GM19238 (cell line): ENCODE data around the gene ARL6.
"Not testable (repeated sequence)": the region's sequence is repeated elsewhere in the genome, so short reads cannot be mapped to it uniquely, and the experiment has no call there.

ENCODE experiments used
- DNase-seq: peaks from one replicate; pipeline ENCODE4 v3.0.0; 2011; ENCODE audit warnings: low spot score; ENCODE audit not compliant: insufficient read length

Gene ARL6

DNA sequence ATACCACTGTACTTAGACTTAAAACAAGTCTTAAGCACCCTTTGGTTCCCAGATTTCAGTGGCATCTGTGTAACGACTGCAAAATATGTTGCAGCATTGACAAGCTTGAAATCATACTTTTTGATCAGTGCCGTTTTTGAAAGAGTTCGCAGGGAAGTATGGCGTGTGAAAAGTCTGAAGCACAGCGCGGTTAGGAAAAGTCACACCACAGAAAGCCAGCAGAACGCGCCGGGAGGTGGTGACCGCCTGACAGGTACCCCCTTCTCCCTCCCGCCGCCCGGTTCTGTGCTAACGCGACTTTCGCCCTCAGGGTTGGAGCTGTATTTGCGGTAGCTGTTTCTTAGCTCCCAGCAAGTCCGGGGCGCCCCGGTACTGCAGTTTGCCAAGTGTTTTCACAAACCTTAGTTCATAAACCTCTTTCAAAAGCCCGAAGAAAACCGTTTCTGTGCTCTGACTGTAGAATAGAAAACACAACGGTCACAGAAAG lies 56.8 kb downstream of the ARL6 start:
- DNase-seq, result peak; percentile 3

DNA sequence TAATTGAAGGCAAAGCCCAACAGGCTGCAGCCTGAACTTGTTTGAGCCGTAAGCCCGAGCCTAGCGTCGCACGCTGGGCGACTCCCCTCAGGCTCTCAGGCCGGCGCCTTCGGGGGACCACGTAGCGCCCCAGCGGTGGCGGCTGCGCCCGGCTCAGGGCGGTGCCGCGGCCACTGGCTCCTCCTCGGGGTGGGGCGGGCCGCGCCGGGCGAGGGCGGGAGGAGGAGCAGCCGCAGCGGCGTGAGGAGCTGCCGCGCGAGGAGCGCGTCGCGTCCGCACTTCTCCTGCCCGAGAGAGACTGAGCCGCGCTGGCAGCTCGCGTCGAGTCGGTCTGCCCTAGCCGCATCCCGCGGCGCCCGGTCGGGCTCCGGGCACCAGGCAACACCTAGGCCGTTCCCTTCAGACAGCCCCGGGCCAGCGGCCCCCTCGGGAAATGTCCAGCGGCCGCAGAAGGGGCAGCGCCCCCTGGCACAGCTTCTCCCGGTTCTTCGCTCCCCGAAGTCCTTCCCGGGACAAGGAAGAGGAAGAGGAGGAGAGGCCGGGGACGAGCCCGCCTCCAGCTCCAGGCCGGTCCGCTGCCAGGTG lies 57.3 kb downstream of the ARL6 start, which contains the start of gene CRYBG3:
Gene CRYBG3, plus strand, starts transcription at position 238 of the 585 bp plus-strand sequence. Its CDS starts 196 bp downstream, at position 434.
- peak; percentile 75 for DNase-seq

DNA sequence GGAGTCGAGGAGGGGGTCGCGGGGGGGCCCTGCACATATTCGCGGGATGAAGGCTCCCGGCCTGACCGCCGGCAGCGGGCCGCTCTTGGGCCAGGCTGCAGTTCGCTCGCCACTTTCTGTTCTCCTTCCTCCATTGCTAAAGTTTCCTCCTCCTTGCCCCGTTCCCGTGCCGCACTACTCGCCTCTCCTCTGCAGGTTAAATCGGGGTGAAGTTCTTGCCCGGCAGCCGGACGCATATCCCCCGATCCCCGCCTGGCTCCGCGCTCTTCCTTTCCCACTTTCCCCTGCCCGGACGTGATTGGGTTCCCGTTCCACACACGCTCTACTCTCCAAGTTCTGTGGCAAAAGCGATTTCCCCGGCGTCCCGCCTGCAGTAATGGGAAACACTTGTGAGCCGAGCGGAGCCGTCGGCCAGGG lies 57.8 kb downstream of the ARL6 start:
- peak; percentile 3 for DNase-seq

DNA sequence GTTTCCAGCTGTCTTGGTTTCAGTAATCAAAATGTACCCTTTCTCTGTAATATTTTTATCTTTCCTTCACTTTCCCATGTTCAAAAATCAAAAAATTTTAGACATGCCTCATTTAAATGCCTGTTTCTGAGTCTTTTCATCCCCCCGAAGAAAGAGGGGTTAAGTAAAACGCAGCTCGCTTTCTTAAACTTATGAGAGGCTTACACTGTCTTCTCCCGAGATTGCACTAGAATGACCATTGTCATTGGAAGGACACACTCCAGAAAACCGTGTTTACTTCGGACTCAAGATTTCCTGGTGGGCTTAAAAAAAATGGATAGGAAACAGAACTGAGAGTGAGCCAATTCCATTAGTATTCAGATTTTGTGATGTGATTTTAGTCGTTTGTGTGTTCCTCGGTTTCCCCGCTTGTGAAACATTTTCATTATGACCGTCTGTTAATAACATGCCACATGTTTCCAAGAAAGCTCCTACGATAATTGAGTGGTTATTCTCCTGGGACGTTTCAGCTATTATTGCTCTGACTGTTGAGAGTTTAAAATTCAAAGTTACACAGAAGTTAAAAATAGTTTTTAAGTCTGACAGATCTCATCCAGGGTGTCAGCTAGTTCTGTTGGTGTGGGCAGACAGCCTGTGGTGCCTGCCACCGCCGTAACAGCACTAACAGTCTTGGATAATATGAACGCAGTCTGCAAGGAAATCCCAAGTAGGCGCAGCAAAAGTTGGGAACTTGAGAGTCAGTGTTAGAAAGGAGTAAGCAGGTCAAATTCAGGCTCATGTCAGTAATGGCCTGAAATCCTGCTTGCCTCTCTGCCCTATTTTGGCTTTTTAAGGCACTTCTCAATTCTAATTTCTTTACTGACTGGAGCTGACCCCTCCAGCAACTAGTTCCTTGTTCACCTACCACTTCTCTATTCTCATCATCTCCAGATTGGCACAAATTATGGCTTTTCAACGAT lies 58.8 kb downstream of the ARL6 start:
- no peak for DNase-seq

DNA sequence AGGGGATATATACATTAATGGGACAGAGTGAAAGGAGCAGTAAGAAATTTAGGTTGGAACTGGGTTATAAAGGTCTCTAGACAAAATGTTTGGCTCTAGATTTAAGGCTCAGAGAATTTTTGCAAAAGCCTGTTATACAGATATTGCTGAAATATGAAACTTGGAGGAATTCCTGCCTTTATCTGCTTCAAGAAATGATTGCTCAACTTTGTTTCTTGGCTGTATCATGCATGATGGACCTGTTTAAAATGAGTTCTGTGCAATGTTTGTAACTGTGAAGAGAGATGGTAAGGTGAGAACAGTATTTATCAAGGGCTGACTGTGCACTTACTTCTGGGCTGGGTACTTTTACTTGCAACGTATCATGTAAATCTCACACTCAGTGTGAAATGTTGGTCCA lies 60.5 kb downstream of the ARL6 start:
- DNase-seq, result no peak

DNA sequence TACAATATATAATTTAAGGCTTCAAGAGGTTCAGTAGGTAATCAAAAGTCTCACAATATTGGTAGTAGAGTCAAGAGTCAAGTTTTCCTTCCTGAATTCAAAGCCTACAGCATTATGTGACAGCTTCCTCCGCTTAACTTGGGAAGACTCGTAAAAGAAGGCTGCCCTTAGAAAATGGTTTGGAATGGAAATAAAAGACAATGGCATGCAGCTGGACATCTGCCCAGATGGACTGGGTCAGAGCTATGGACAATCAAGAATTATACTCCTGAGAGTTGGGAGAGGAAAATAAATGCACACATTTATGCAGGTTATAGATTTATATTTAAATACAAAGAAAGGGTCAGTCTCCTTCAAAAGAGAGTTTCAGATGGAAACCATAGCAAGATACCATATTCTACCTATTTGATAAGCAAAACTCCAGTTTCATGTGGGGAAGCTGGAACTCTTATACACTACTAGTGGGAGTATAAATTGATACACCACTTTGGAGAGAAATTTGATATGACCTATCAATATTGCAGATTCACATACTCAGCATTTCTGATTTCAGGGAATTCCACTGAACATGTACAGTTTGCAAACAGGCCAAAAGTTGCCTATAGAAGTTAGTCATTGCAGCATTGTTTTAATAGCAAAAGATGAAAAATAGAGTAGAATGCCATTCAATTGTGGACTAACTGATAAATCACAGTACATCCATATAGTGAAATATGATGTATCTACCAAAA lies 63.3 kb downstream of the ARL6 start:
- DNase-seq, result no peak

DNA sequence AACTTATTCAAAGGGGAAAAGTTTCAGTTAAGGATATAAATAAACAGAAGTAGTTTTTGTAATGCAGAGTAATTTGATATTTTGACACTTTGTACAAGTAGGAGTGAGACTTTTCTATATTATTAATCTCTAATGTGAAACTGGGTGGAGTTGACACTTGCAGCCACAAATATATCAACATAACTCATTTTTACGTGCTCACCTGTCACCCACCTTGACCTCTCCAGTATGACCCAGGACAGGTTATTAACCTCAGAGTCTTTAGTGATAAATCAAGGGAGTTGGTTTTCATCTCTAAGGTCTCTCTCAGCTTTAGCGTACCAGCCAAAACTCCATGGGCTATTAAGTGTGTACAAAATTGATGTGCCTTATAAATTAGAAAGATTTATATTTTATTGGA lies 64.6 kb downstream of the ARL6 start:
- DNase-seq, result no peak

DNA sequence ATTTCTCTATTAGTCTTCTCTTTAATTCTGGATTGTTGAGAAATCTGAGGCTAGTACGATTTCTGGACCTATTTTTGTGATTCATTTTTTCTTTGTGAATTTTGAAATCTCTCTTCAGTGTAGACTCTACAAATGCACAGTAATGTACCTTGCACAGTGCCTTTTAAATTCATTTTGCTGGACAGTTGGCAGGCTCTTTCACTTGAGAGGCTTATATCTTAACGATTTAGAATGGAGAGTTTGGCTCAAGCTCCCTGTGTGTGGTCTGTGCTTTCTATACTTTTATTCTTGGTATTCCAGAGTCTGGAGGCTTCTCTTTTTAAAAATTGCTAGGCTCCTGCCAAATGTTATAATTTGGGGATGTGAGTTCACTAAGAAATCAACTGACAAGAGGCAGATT lies 66.1 kb downstream of the ARL6 start:
- no peak for DNase-seq

DNA sequence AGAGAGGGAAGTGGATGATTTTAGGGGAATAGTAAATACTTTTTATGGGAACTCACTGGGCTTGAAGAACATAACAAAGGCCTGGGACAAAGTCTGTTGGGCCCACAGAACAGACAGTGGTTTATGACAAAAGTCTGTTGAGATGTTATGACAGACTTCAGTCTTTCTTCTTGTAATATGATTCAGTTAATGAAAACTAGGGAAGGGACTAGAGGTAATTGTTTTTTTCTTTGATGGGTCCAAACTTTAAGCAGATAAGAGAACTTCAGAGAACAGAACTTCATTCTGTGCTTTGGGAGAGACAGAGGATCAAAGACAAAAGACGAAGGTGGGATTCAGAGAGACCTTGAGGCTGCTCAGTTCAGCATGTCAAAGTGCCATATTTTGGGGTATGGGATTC lies 66.6 kb downstream of the ARL6 start:
- DNase-seq, result no peak

DNA sequence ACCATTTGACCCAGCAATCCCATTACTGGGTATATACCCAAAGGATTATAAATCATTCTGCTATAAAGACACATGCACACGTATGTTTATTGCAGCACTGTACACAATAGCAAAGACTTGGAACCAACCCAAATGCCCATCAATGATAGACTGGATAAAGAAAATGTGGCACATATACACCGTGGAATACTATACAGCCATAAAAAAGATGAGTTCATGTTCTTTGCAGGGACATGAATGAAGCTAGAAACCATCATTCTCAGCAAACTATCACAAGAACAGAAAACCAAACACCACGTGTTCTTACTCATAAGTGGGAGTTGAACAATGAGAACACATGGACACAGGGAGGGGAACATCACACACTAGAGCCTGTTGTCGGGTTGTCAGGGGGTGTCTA lies 68.6 kb downstream of the ARL6 start:
- not testable (repeated sequence) for DNase-seq

DNA sequence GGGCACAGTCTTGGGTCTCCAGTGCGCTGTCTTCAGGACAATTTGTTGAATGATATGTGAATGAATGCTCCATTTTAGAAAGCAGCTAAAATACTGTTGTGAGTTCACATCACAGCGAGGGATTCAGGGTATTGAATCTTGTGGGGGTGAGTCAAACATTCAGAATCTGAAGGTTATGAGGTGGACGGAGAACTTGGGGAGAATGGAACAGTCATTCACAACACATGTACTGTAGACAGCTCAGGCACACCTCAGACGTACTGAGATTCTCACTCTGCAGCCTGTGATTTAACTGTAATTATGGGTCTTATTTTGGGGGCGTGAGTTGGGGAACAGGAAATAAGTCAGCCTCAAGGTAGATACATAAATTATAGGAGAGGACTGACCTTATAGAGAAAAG lies 71.2 kb downstream of the ARL6 start:
- no peak for DNase-seq

DNA sequence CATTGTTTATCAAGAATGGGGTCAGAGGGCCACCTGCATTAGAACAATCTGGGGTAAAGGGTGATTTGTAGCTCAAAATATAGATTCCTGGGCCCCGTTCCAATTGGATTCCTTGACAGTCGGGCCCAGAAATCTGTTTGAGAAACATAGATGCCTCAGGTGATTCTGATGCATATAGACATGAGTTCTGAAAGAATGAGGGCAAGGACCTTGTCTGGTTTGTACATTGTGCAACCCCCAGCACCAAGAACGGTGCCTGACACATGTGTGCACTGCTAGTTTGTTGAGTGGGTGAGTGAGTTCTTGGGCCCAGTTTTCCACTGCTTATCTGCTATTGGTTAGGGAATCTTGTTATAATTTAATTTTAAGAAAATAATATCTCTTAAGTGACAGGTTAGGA lies 73.8 kb downstream of the ARL6 start:
- DNase-seq, result no peak

DNA sequence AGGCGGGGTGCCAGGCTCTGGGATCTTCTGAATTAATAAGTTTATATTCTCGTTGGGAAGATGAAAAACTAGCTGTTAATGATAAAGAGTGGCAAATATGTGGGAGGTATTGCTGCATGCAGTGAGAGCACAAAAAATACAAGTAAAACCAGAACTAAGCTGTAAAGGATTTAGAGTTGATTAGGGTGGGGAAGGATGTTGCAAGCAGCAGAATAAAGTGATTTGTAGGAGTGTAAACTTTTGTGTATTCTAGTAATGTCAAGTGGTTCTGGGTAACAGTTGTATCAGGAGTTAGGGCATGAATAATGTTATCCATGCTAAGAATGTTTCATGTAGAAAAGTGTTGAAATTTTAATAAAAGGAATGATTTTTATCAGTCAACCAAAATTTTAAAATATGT lies 75.4 kb downstream of the ARL6 start:
- DNase-seq, result no peak

DNA sequence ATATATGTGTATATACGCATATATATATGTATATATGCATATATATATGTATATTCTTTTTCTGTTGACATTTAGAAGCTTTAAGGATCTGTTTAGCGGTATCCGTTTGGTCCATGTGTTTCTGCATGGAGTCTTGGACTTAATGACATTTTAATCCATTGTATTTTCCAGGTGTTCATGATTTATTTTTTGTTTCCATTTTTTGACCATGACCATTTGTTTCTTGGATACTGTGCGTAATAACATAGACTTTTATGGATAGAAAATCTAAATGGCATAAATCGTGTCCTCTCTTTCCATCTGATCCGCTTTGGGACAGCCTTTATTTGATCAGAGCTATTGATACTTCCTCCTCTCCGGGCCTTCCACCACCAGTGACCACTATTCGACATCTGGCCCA lies 76.7 kb downstream of the ARL6 start:
- no peak for DNase-seq

DNA sequence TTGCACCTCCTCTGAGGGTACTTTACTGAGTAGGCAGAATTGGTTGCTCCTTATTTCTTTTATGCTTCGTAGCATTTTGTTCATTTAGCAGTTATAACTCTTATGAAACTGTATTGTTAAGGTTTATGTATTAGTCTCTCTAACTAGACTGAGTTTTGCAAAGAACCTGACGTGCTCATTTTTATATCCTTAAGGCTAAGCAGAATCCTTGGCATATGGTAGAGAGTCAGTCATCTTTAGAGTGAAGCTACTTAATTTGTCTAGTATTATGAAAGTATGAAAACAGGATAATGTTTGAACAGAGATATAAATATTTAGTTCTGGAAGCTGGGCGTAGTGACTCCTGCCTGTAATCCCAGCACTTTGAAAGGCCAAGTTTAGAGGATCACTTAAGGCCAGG lies 77.4 kb downstream of the ARL6 start:
- no peak for DNase-seq

DNA sequence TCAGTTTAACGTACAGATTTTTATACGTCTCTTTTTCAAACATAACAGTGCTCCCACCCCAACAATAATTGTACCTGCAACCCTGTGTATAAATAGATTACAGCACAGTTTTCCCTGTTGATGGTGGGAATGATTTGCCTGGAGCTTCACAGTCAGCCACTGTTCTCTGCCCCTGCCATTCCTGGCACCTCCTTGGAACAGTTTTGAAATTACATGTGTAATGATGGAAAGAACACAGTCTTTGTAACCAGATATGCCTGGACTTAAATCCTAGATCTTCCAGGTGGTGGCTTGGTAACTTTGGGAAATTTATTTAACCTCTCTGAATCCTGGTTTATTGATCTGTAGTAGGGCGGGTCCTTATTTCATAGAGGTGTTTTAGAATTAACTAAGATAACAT lies 84.2 kb downstream of the ARL6 start:
- DNase-seq, result no peak
